ENCODE data around the gene AZGP1. TPM values are rescaled to one million over a fixed set of nuclear protein-coding genes. Genes with fewer than 3 reads are reported as not detected.
A peak's percentile ranks its signal among the peaks of the same experiment; 100 is the strongest.
"Not testable (repeated sequence)": the region's sequence is repeated elsewhere in the genome, so short reads cannot be mapped to it uniquely, and the experiment has no call there.

The AZGP1 gene
- total RNA-seq, 1 donor from 2014 or later = 0.75 TPM

- H3K4me3 ChIP-seq (ENCODE audit: low read depth, low read length) = no peak overlapping the region
- DNase-seq (ENCODE audit: low read depth) = no peak
- no peaks in the 10 kb centered on the region for H3K27me3 ChIP-seq (ENCODE audit: control insufficient read depth, insufficient read depth, low read length)
- no peaks in the 10 kb centered on the region for H3K36me3 ChIP-seq (ENCODE audit: control insufficient read depth, insufficient read depth, low read length)
- no peak for TF ChIP-seq CTCF (IDR thresholded peaks at IDR 0.05; ENCODE audit: insufficient read depth, low read length, poor library complexity, severe bottlenecking)
Observed at GRCh38 chr7:99958564-99959227, 17.1 kb downstream of the AZGP1 start.

DNA sequence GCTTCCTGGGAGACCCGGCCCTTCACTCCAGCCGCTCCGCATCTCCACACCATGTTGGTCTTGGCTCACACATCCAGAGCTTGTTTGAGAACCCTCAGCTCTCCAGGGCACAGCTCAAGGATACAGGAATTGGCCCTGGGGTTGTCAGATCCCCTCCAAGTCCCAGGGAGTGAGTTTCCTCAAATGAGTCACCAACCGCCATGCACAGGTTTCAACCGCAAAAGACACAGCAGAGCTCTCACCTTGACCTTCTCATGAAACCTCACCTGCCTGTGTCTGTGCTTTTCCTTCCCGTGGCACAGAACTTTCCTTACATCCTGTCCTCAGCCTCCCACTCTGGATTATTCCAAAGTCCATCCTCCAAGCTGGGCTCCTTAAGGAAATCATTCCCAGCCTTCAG lies 20.6 kb downstream of the AZGP1 start:
- no peak for TF ChIP-seq CTCF (IDR thresholded peaks at IDR 0.05; ENCODE audit: insufficient read depth, low read length, poor library complexity, severe bottlenecking)
- H3K27me3 ChIP-seq (ENCODE audit: control insufficient read depth, insufficient read depth, low read length) = no peaks in the 10 kb centered on the region
- DNase-seq (ENCODE audit: low read depth) = no peak
- no peaks in the 10 kb centered on the region for H3K36me3 ChIP-seq (ENCODE audit: control insufficient read depth, insufficient read depth, low read length)
- no peak overlapping the region for H3K4me3 ChIP-seq (ENCODE audit: low read depth, low read length)

DNA sequence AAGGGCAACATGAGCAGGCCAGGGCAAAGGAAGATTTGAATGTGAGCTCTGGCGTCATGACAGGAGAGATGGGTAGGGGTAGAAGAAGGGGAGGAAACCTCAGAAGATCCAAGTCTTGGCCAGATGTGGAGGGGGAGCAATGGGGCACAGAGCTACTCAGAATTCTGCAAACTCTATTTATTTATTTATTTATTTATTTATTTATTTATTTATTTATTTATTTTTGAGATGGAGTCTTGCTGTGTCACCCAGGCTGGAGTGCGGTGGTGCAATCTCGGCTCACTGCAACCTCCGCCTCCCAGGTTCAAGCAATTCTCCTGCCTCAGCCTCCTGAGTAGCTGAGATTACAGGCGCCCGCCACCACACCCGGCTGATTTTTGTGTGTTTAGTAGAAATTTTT lies 21.2 kb downstream of the AZGP1 start:
- H3K27me3 ChIP-seq (ENCODE audit: control insufficient read depth, insufficient read depth, low read length); H3K36me3 ChIP-seq (ENCODE audit: control insufficient read depth, insufficient read depth, low read length); H3K4me3 ChIP-seq (ENCODE audit: low read depth, low read length); DNase-seq (ENCODE audit: low read depth): not testable (repeated sequence)

DNA sequence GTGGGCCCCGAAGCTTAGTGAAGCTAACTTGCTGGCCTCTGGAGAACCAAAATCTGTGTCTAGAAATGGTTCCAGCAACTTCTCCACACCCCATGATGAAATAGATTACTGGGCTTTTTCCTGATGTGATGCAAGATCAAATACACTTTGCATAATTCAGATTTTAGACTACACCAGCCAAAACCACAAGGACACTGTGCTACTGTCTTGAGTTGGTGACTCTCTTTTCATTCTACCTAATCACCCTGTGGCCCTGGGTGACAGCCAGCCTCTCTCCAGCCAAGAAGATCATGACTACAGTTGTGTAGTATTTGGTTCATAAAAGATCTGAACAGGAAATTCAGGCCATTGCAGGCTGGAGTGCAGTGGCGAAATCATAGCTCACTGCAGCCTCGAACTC lies 22.2 kb downstream of the AZGP1 start:
- Histone ChIP-seq H3K4me3 (ENCODE audit: low read depth, low read length) (no peak overlapping the region), H3K36me3 (ENCODE audit: control insufficient read depth, insufficient read depth, low read length) (no peaks in the 10 kb centered on the region), H3K27me3 (ENCODE audit: control insufficient read depth, insufficient read depth, low read length) (no peaks in the 10 kb centered on the region)
- DNase-seq (ENCODE audit: low read depth) = no peak
- no peak for TF ChIP-seq CTCF (IDR thresholded peaks at IDR 0.05; ENCODE audit: insufficient read depth, low read length, poor library complexity, severe bottlenecking)

DNA sequence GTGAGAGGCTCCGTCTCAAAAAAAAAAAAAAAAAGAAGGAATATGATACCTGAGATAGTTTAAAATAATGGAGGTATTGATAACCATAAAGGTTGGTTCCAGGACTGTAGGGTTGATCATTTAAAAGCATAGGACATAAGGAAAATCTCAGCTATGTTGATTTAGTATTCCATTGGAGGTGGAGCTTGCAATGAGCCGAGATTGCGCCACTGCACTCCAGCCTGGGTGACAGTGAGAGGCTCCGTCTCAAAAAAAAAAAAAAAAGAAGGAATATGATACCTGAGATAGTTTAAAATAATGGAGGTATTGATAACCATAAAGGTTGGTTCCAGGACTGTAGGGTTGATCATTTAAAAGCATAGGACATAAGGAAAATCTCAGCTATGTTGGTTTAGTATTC lies 23.2 kb downstream of the AZGP1 start:
- not testable (repeated sequence) for H3K36me3 ChIP-seq (ENCODE audit: control insufficient read depth, insufficient read depth, low read length); DNase-seq (ENCODE audit: low read depth); H3K27me3 ChIP-seq (ENCODE audit: control insufficient read depth, insufficient read depth, low read length); H3K4me3 ChIP-seq (ENCODE audit: low read depth, low read length)

- H3K4me3 ChIP-seq (ENCODE audit: low read depth, low read length); DNase-seq (ENCODE audit: low read depth); H3K27me3 ChIP-seq (ENCODE audit: control insufficient read depth, insufficient read depth, low read length); H3K36me3 ChIP-seq (ENCODE audit: control insufficient read depth, insufficient read depth, low read length): not testable (repeated sequence)
Observed at GRCh38 chr7:99950819-99951218, 25.0 kb downstream of the AZGP1 start.

- Histone ChIP-seq H3K27me3 (ENCODE audit: control insufficient read depth, insufficient read depth, low read length) (no peaks in the 10 kb centered on the region), H3K36me3 (ENCODE audit: control insufficient read depth, insufficient read depth, low read length) (no peaks in the 10 kb centered on the region), H3K4me3 (ENCODE audit: low read depth, low read length) (no peak overlapping the region)
- TF ChIP-seq CTCF (IDR thresholded peaks at IDR 0.05; ENCODE audit: insufficient read depth, low read length, poor library complexity, severe bottlenecking) = peak; percentile 11
- DNase-seq (ENCODE audit: low read depth) = no peak
Observed at GRCh38 chr7:99949645-99950228, 26.1 kb downstream of the AZGP1 start.

Measured in kidney epithelial cell (primary cell).